Stimulated activated CD8-positive, alpha-beta memory T cell treated with anti-CD3 and anti-CD28 coated beads, Interleukin-12 subunit alpha, Interleukin-12 subunit beta, amount 100 ng/mL, for 1 hour (primary cell): ENCODE results near the gene HSPA6.
"Not testable (repeated sequence)": the region's sequence is repeated elsewhere in the genome, so short reads cannot be mapped to it uniquely, and the experiment has no call there.

Source experiments
- DNase-seq: peaks from one replicate; pipeline ENCODE4 v3.0.0-alpha.2; 2020; ENCODE audit warnings: low read depth

The HSPA6 gene

DNA sequence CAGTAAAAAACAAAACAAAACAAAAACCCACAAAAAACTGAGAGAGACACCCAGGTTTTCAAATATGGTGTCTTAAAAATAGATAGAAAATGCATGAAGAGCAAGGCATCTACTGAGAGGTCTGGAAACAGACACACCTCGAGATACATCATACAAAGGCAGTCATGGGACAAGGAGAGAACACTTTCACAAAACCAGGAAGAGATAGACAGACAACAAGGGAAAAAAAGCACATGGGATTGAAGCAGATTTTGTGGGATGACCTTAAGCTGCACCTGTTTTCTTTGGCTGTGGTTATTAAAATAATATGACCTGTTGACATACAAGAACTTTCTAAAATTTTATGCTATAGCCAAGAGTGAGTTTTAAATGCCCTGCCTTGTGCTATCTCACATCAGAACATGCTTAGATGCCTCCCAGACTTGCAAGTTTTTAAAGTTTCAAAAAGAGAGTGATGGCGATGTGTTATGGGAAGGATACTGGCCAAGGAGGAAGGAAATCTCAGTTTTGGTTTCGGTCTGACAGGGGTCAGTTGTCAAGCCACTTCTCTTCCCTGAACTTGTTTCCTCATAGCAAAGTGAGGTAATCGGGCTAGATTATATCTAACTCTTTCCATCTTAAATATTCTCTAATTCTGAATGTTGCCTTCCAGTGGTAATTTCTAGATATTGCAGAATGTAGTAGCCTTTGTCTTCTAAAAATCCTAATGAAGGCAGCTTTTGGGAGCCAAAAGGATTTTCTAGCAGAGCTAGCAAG, 36.8 kb downstream of the HSPA6 start:
- not testable (repeated sequence) for DNase-seq

DNA sequence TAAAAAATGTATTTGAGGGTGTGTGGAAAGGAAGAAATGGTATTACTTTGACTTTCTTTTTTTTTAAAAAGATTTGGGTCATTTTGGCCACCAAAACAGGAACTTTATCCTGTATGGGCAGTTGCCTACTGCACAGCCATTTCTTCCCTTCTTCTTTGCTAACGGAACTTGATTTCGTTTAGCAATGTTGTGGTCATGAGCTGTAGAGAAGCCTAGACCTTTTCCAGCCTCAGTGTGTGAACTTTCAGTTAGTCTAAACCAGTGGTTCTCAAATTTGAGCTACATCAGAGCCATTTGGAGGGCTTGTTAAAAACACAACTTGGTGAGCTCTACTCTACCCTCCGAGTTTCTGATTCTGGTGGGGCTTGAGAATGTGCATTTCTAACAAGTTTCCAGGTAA, 38.1 kb downstream of the HSPA6 start:
- DNase-seq: not testable (repeated sequence)

DNA sequence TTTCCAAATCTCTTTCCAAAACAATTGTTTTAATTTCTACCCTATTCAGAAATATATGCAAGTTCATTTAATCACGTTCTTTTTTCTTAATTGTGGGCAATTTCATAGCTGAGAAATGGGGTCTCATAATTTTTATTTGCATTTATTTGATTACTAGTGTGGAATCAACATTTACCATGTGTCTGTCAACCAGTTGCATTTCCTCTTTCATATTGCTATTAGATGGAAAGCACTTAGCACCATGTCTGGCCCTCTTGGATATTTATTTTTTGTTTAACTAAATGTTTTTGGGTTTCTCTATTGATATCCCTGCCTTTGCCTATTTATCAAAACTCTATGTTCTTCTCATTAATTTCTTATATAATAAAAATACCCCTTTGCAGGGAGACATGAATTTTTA, 39.2 kb downstream of the HSPA6 start:
- DNase-seq: not testable (repeated sequence)

DNA sequence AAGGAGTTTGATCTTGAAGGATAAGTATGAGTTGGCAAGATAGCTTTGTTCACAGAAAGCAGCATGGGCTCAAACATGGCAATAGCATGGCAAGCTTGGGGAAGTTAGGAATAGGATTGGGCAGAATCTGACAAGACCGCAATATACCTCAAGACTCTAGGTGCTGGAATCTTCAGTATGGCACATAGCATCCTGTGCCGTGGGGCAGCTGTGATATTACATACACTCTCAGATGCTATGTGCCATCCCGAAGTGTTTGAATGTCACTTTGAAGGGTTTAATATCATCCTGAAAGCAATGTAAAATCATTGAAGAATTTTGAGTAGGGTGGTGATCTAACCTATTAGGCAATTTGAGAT, 42.2 kb downstream of the HSPA6 start:
- DNase-seq: not testable (repeated sequence)

DNA sequence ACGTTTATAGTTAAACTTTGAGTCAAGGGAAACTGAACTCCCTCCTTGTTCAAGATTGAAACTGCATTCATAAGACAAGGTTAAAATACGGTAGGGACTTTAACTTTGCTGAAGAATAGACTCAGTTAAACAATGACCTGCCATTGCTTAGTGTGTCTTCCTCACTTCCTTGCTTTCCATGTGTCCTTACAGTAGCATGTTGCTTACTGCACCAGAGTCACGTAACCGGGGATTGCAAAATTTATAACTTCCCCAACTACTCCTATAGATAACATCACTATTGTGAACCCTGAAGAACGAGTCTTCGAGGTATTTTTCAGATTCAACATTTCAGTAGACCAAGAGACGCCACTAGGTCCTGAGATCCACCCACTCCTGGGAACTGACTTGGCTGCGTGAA, 47.4 kb downstream of the HSPA6 start:
- not testable (repeated sequence) for DNase-seq
